Measurements from ENCODE around the gene AP3B1.

DNA sequence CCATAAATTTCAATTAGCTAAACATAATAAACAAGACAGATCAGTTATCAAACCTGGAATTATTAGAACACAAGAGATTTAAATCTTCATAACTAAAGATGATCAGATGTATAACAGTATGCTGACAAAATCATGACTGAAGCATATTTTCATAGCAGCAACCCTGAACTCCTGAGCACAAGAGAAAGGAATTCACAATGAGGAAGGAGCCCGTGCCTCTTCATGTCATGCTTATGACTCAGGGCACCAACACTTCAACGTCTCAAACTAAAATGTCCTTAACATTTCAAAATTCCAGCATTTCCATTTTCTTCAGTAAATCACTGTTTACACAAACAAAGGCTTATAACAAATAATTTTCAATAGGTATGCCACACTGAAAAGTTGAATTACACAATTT, 6.7 kb downstream of the AP3B1 start:
- TF ChIP-seq, protein P1, sequence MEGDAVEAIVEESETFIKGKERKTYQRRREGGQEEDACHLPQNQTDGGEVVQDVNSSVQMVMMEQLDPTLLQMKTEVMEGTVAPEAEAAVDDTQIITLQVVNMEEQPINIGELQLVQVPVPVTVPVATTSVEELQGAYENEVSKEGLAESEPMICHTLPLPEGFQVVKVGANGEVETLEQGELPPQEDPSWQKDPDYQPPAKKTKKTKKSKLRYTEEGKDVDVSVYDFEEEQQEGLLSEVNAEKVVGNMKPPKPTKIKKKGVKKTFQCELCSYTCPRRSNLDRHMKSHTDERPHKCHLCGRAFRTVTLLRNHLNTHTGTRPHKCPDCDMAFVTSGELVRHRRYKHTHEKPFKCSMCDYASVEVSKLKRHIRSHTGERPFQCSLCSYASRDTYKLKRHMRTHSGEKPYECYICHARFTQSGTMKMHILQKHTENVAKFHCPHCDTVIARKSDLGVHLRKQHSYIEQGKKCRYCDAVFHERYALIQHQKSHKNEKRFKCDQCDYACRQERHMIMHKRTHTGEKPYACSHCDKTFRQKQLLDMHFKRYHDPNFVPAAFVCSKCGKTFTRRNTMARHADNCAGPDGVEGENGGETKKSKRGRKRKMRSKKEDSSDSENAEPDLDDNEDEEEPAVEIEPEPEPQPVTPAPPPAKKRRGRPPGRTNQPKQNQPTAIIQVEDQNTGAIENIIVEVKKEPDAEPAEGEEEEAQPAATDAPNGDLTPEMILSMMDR (IDR thresholded peaks at IDR 0.05), result no peak
- no peak for TF ChIP-seq POLR2A (IDR thresholded peaks at IDR 0.05)
- TF ChIP-seq EP300 (IDR thresholded peaks at IDR 0.05), result no peak

Data from upper lobe of left lung (tissue), 4 donors.